Adrenal gland (tissue), 12 donors: ENCODE data around the gene TRMT1. TPM values are rescaled to one million over a fixed set of nuclear protein-coding genes. Genes with fewer than 3 reads are reported as not detected.

Experiments
- DNase-seq, 7 donors: peaks; one replicate each; pipeline ENCODE4 v3.0.0-alpha.2; 2019 to 2020
- H3K27ac ChIP-seq, 5 donors: fragments of 200-600 bp; sonication (generic) in 4 of 5; 1 replicate in 3 of 5; 2 replicates in 2 of 5; pipeline versions ENCODE4 v1.5.1 to v1.8.0; 2016 to 2020; ENCODE audit warnings: mild to moderate bottlenecking in 1 of 5
- H3K27me3 ChIP-seq: fragments of 200-600 bp; 2 replicates; pipeline ENCODE4 v1.8.0; 2021
- H3K36me3 ChIP-seq, 2 donors: fragments of 200-600 bp; replicated peaks in 1 of 2; 1 replicate in 1 of 2; 2 replicates in 1 of 2; pipeline versions ENCODE4 v1.5.1 to v1.8.0; 2018 to 2022
- H3K4me1 ChIP-seq, 2 donors: fragments of 200-600 bp; replicated peaks in 1 of 2; 1 replicate in 1 of 2; 2 replicates in 1 of 2; pipeline versions ENCODE4 v1.5.1 to v1.8.0; 2018 to 2021
- H3K4me3 ChIP-seq, 4 donors: fragments of 200-600 bp; sonication (generic) in 3 of 4; one replicate each; pipeline ENCODE4 v1.5.1; 2016 to 2018
- H3K9me3 ChIP-seq, 3 donors: fragments of 200-600 bp; sonication (generic) in 1 of 3; replicated peaks in 1 of 3; 1 replicate in 2 of 3; 2 replicates in 1 of 3; pipeline versions ENCODE4 v1.5.1 to v1.8.0; 2016 to 2021
- POLR2A ChIP-seq, 2 donors: fragments of 450-650 bp; IDR thresholded peaks; one replicate each; pipeline ENCODE4 v1.6.1; 2017; ENCODE audit warnings: antibody characterized with exemption in 2 of 2, mild to moderate bottlenecking in 2 of 2, moderate library complexity in 1 of 2
- WGBS, 4 donors: extraction: QIAGEN DNeasy Blood & Tissue Kit in 2 of 4; methylation state at CpG; one replicate each; pipeline versions ENCODE4 v1.1.5 to v1.1.7; 2013 to 2017; 5-methylcytosine and 5-hydroxymethylcytosine counted together
- intact Hi-C, 2 donors: fragments of 100-400 bp; cut with DNase I; formaldehyde crosslinking; loops; one replicate each; pipeline versions ENCODE4 v1.14.1 to v1.15.0; 2022 to 2023
- polyA plus RNA-seq, 3 donors: library from polyadenylated mRNA; stranded (reverse); fragments of 200-250 nt in 2 of 3; fragments of 350-450 nt in 1 of 3; fragmentation: Illumina TruSeq in 1 of 3; extraction: RNeasy Lipid Tissue Mini Kit (QIAGEN cat#74804) in 1 of 3; gene quantifications; one replicate each; pipeline ENCODE4 v1.2.3, GENCODE V29; 2013 to 2014
- total RNA-seq, 9 donors: library from RNA; depleted of rRNA in 4 of 9; stranded (reverse); fragments of >200 nt in 4 of 9; fragments of 120-200 nt in 1 of 9; fragmentation: NEBNext Ultra II Directional in 1 of 9; extraction: Animal tissue kit (Norgen Biotek cat#: 25700) in 1 of 9; gene quantifications; one replicate each; pipeline versions ENCODE4 v1.1.0 to v1.2.4, GENCODE V29; 2013 to 2023
- TF ChIP-seq, protein P1 (sequence below), 6 experiments: fragments of 450-650 bp in 4 of 6; fragments of 200-600 bp in 2 of 6; sonication (generic) in 1 of 6; IDR thresholded peaks; 1 replicate in 5 of 6; 2 replicates in 1 of 6; pipeline versions ENCODE4 v1.5.1 to v1.8.0; 2016 to 2021; ENCODE audit warnings: antibody characterized with exemption in 6 of 6, mild to moderate bottlenecking in 2 of 6, moderate library complexity in 1 of 6
- donor health status: healthy with polysubstance abuse.
- donor health status: Bipolar disorder and iron deficiency.
- donor health status: DM: yes; HTN: yes; CAD: no.
- donor health status: DM: no; HTN: no; CAD: no.
- donor health status: DM: no; HTN: no; CAD: no.
- donor health status: DM: yes; HTN: yes; CAD: no.

The TRMT1 gene
- total and polyA plus RNA-seq, 12 donors: 13.4 to 229 (median 35.4) TPM

DNA sequence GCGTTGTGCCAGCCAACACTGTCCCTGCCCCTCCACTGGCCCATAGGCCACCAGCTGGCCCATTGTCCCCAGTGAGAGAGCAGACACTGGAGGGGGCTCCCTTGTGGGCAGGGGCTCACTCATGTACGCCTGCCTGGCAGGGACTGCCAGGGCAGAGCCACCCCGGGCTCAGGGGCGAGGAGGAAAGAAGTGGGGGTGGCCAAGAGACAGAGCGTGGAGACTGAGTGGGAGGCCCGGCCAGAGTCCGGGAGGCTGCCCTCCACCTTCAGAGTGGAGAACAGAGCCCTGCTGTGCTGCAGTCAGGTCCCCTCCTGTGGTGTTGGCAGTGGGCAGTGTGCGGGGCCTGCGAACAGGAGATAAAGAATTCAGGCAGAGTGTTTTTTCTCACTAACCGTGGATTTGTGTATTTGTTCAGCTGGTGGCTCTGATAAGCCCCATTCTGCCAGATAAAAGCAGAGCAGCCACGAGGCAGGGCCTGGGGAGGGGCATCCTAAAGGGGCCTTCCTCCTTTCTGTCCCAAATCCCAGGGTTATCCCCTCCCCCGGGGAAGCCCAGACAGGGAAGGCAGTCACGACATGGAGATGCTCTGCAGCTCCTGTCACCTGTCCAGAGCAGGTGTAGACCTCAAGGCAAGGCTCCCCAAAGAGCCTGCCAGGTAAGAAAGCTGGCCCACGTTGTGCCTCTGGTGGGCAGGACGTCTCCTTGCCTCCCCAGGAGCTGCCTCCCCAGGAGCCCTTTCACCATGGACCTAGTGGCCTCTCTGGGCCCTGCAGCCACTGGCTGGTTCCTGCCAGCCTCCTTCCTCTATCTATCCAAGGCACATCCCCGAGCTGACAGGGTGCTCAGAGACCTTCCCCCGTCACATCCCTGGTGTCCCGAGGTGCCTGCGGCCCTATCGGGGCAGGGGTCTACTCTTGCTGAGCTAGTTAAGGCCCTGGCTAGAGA is 46.9 kb downstream of the TRMT1 start:
- intact Hi-C loops: no loop called here
- H3K27me3 ChIP-seq: no peaks in the 10 kb centered on the region
- WGBS, 4 donors: 70 to 77% (median 75%) methylated on average over 10 to 20 of the region's 20 CpGs
- no peaks in the 10 kb centered on the region for H3K9me3 ChIP-seq
- H3K4me1 ChIP-seq: no peaks in the 10 kb centered on the region
- peaks cover 0 to 6% of the 10 kb centered on the region in 2 donors for H3K36me3 ChIP-seq
- no peak for DNase-seq
- no peak overlapping the region for H3K27ac ChIP-seq
- no peak for TF ChIP-seq POLR2A (IDR thresholded peaks at IDR 0.05)
- TF ChIP-seq, protein P1, sequence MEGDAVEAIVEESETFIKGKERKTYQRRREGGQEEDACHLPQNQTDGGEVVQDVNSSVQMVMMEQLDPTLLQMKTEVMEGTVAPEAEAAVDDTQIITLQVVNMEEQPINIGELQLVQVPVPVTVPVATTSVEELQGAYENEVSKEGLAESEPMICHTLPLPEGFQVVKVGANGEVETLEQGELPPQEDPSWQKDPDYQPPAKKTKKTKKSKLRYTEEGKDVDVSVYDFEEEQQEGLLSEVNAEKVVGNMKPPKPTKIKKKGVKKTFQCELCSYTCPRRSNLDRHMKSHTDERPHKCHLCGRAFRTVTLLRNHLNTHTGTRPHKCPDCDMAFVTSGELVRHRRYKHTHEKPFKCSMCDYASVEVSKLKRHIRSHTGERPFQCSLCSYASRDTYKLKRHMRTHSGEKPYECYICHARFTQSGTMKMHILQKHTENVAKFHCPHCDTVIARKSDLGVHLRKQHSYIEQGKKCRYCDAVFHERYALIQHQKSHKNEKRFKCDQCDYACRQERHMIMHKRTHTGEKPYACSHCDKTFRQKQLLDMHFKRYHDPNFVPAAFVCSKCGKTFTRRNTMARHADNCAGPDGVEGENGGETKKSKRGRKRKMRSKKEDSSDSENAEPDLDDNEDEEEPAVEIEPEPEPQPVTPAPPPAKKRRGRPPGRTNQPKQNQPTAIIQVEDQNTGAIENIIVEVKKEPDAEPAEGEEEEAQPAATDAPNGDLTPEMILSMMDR (IDR thresholded peaks at IDR 0.05): no peak
- H3K4me3 ChIP-seq: no peak overlapping the region

DNA sequence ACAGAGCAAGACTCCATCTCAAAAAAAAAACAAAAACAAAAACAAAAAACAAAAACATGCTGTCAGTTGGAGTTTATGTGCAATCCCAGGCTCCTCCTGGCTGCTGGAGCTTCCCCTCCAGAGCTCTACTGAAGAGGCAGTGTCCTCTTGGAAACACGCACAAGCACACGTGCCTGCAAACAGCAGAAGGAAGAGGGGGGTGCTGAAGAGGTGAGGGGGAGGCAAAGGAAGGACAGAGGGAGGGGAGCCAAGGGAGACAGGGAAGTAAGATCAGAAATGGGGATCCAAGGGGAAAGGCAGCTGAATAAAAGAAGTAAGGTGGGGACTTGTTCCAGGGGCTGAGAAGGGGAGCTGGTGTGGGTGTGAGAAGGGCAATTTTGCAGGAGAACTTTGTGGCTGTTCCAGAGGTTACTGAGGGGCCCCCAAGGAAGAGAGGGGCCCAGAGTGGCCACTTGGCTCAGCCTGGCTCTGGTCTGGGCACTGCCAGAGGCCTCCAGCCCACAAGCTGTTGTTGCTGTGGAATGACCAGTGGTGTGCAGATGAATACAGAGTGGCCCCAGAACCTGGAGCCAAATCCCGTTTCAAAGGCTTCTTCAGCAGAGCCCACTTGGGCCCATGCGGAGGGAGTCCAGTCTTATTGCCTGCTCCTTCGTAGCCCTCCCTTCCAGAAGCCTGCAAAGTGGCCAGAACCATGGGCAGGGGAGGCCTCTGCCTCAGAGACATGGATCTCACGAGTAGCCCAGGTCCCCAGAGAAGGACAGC is 48.3 kb downstream of the TRMT1 start:
- Histone ChIP-seq H3K9me3 (no peaks in the 10 kb centered on the region), H3K27ac (no peak overlapping the region), H3K4me3 (no peak overlapping the region), H3K27me3 (no peaks in the 10 kb centered on the region), H3K36me3 (no peaks in the 10 kb centered on the region), H3K4me1 (peaks cover 0 to 1% of the 10 kb centered on the region in 2 donors)
- no peak for DNase-seq
- TF ChIP-seq, protein P1 (IDR thresholded peaks at IDR 0.05): no peak
- TF ChIP-seq POLR2A (IDR thresholded peaks at IDR 0.05): no peak
- WGBS, 4 donors: 60 to 87% (median 75%) methylated on average over 4 to 6 of the region's 6 CpGs
- intact Hi-C loops: no loop called here

DNA sequence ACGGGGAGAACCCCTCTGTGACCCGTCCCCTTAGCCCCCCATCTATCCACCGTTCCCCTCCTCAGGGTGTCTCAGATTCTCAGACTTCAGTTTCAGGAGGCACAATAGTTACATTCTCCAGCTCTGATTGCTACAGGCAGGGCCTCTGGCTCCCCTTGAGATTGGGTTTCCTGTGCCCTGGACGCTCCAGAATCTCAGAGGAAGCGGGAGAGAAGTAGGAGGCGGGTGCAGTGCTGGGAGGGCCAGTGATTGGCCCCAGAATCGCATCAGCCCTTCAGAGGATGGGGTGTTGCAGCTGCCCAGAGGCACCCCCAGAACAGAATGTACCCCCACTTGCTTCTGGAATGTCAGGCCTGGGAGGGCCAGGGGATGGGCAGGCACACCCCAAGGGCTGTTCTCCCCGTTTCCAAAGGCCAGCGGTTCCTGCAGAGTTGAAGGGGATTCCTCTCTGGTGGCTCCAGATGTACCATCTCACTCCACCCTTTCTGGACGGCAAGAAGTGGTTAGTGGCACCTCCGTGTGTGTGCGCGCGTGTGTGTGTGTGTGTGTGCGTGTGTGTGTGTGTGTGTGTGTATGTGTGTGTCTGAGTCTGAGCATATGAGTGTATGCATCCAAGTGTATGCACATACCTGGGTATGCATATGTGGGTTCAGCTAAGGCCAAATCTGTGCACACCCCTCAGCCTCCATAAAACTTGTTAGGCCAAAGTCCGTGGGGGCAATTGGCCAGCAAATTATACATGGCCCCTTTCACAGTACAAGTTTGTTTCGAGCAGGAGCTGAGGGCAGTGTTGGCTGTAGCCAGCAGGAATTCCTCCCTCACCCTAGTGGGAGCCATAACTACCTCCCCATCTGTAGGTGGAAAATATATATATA is 49.4 kb downstream of the TRMT1 start:
- DNase-seq: no peak
- Histone ChIP-seq H3K4me1 (peaks cover 0 to 9% of the 10 kb centered on the region in 2 donors), H3K27me3 (no peaks in the 10 kb centered on the region), H3K36me3 (no peaks in the 10 kb centered on the region), H3K27ac (no peak overlapping the region), H3K9me3 (no peaks in the 10 kb centered on the region), H3K4me3 (no peak overlapping the region)
- no peak for TF ChIP-seq POLR2A (IDR thresholded peaks at IDR 0.05)
- TF ChIP-seq, protein P1 (IDR thresholded peaks at IDR 0.05): no peak
- intact Hi-C loops: no loop called here
- WGBS, 4 donors: 69 to 86% (median 82%) methylated on average over 12 to 17 of the region's 17 CpGs
